HepG2 (cell line): ENCODE measurements around the gene KLF15. TPM values are rescaled to one million over a fixed set of nuclear protein-coding genes. Genes with fewer than 3 reads are reported as not detected.
A peak's percentile ranks its signal among the peaks of the same experiment; 100 is the strongest.

Experiments used
- DMTF1 ChIP-seq: sonication (generic); formaldehyde crosslinking; IDR thresholded peaks from 2 replicates; pipeline ENCODE4 v1.4.0; 2020; ENCODE audit warnings: mild to moderate bottlenecking, missing genetic modification reagents
- HDAC6 ChIP-seq: fragments of 200-600 bp; sonication (generic); IDR thresholded peaks from 2 replicates; pipeline ENCODE4 v1.7.0; 2017; ENCODE audit warnings: mild to moderate bottlenecking, antibody characterized with exemption, low read length, low read depth
- HMG20B ChIP-seq: conservative IDR thresholded peaks from 2 replicates; pipeline ENCODE4 v1.6.1; 2016; ENCODE audit warnings: missing genetic modification reagents, missing compliant biosample characterization
- HMGA1 ChIP-seq: sonication (generic); formaldehyde crosslinking; conservative IDR thresholded peaks from 2 replicates; pipeline ENCODE4 v1.4.0; 2020; ENCODE audit warnings: missing genetic modification reagents
- ISX ChIP-seq: sonication (generic); formaldehyde crosslinking; conservative IDR thresholded peaks from 2 replicates; pipeline ENCODE4 v1.5.0; 2020; ENCODE audit warnings: missing genetic modification reagents
- LRRFIP1 ChIP-seq: sonication (generic); formaldehyde crosslinking; conservative IDR thresholded peaks from 2 replicates; pipeline ENCODE4 v1.4.0; 2020; ENCODE audit warnings: missing genetic modification reagents
- PLRG1 ChIP-seq: fragments of 450-650 bp; conservative IDR thresholded peaks from 2 replicates; pipeline ENCODE4 v1.6.1; 2016
- SIN3A ChIP-seq: IDR thresholded peaks from 2 replicates; pipeline ENCODE4 v1.6.1; 2011; ENCODE audit warnings: low read depth, mild to moderate bottlenecking, control low read depth, low read length, borderline replicate concordance
- SOX6 ChIP-seq, 2 experiments: fragments of 450-650 bp in 1 of 2; sonication (generic) in 1 of 2; formaldehyde crosslinking in 1 of 2; IDR thresholded peaks; 2 replicates each; pipeline versions ENCODE4 v1.4.0 to v1.6.1; 2017 to 2020; ENCODE audit warnings: antibody characterized with exemption in 1 of 2, mild to moderate bottlenecking in 1 of 2, missing genetic modification reagents in 1 of 2
- TEF ChIP-seq: sonication (generic); formaldehyde crosslinking; IDR thresholded peaks from 2 replicates; pipeline ENCODE4 v1.5.0; 2020; ENCODE audit warnings: missing genetic modification reagents
- USF2 ChIP-seq, 2 experiments: sonication (generic) in 1 of 2; formaldehyde crosslinking in 1 of 2; IDR thresholded peaks; 2 replicates each; pipeline versions ENCODE4 v1.5.1 to v1.6.1; 2011 to 2020; ENCODE audit warnings: borderline replicate concordance in 1 of 2, low read depth in 1 of 2, low read length in 1 of 2, mild to moderate bottlenecking in 1 of 2, missing genetic modification reagents in 1 of 2, moderate library complexity in 1 of 2
- YY1 ChIP-seq: IDR thresholded peaks from 2 replicates; pipeline ENCODE4 v1.6.1; 2011; ENCODE audit warnings: low read length, low read depth, moderate library complexity, mild to moderate bottlenecking; ENCODE audit not compliant: insufficient read depth, insufficient replicate concordance
- ZFX ChIP-seq: sonication (generic); formaldehyde crosslinking; IDR thresholded peaks from 2 replicates; pipeline ENCODE4 v1.4.0; 2020; ENCODE audit warnings: mild to moderate bottlenecking, low read depth, missing genetic modification reagents, moderate library complexity
- ZNF225 ChIP-seq: sonication (generic); formaldehyde crosslinking; IDR thresholded peaks from 2 replicates; pipeline ENCODE4 v1.4.0; 2020; ENCODE audit warnings: mild to moderate bottlenecking, missing genetic modification reagents
- ZNF557 ChIP-seq: sonication (generic); formaldehyde crosslinking; IDR thresholded peaks from 2 replicates; pipeline ENCODE4 v1.4.0; 2020; ENCODE audit warnings: missing genetic modification reagents
- polyA plus RNA-seq, 8 experiments: library from polyadenylated mRNA; depleted of rRNA in 3 of 8; stranded (reverse) in 7 of 8; unstranded in 1 of 8; fragments of >200 nt; fragmentation: Illumina TruSeq in 4 of 8; extraction: Trizol in 4 of 8; gene quantifications; 2 replicates each; pipeline versions ENCODE4 v1.2.1 to v1.2.3, GENCODE V29; 2011 to 2016; ENCODE audit warnings: low read depth in 4 of 8, missing spikeins in 1 of 8, mixed read lengths in 1 of 8; ENCODE audit not compliant: insufficient read depth in 1 of 8
- total RNA-seq, 5 experiments: library from RNA; depleted of rRNA; stranded (reverse); fragments of >200 nt; fragmentation: Illumina TruSeq; extraction: Trizol; gene quantifications; 2 replicates each; pipeline ENCODE4 v1.2.3, GENCODE V29; 2016; ENCODE audit warnings: low read depth in 1 of 5
- TF ChIP-seq, protein P1 (sequence below): sonication (generic); formaldehyde crosslinking; IDR thresholded peaks from 2 replicates; pipeline ENCODE4 v1.5.0; 2020; ENCODE audit warnings: mild to moderate bottlenecking, missing genetic modification reagents
- TF ChIP-seq, protein P2 (sequence below): sonication (generic); formaldehyde crosslinking; IDR thresholded peaks from 2 replicates; pipeline ENCODE4 v1.5.1; 2020; ENCODE audit warnings: mild to moderate bottlenecking, moderate library complexity, missing genetic modification reagents

The KLF15 gene
- total and polyA plus RNA-seq, 2 of the 13 experiments (the other 11 are each of a cell fraction or from before 2014, with no cell fraction given), result 7.1 to 7.8 TPM

- TF ChIP-seq SIN3A (peak; percentile 58; the same call in 1 of the 2 replicates), TEF (CRISPR knock-in tag) (no peak), SOX6 (IDR thresholded peaks at IDR 0.05) (no peak), SOX6 (CRISPR knock-in tag; IDR thresholded peaks at IDR 0.05) (no peak), HMGA1 (CRISPR knock-in tag) (no peak), PLRG1 (no peak), ZNF225 (0 out of 2 replicates have a peak, but pooled peaks have one; percentile 29), LRRFIP1 (no peak), HDAC6 (no peak), ISX (CRISPR knock-in tag) (no peak), ZNF557 (CRISPR knock-in tag) (no peak), USF2 (IDR thresholded peaks at IDR 0.05; ENCODE audit: low read depth, low read length) (peak; percentile 68), USF2 (CRISPR knock-in tag; IDR thresholded peaks at IDR 0.05; ENCODE audit: borderline replicate concordance) (no peak; the same call in 1 of the 2 replicates), HMG20B (CRISPR knock-in tag) (no peak), YY1 (no peak), ZFX (CRISPR knock-in tag) (0 out of 2 replicates have a peak, but pooled peaks have one; percentile 7), DMTF1 (CRISPR knock-in tag) (no peak)
- TF ChIP-seq, protein P1, sequence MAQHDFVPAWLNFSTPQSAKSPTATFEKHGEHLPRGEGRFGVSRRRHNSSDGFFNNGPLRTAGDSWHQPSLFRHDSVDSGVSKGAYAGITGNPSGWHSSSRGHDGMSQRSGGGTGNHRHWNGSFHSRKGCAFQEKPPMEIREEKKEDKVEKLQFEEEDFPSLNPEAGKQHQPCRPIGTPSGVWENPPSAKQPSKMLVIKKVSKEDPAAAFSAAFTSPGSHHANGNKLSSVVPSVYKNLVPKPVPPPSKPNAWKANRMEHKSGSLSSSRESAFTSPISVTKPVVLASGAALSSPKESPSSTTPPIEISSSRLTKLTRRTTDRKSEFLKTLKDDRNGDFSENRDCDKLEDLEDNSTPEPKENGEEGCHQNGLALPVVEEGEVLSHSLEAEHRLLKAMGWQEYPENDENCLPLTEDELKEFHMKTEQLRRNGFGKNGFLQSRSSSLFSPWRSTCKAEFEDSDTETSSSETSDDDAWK (CRISPR knock-in tag), result no peak
- TF ChIP-seq, protein P2, sequence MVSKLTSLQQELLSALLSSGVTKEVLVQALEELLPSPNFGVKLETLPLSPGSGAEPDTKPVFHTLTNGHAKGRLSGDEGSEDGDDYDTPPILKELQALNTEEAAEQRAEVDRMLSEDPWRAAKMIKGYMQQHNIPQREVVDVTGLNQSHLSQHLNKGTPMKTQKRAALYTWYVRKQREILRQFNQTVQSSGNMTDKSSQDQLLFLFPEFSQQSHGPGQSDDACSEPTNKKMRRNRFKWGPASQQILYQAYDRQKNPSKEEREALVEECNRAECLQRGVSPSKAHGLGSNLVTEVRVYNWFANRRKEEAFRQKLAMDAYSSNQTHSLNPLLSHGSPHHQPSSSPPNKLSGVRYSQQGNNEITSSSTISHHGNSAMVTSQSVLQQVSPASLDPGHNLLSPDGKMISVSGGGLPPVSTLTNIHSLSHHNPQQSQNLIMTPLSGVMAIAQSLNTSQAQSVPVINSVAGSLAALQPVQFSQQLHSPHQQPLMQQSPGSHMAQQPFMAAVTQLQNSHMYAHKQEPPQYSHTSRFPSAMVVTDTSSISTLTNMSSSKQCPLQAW (CRISPR knock-in tag), result peak; percentile 37; the same call in 1 of the 2 replicates
These were observed at the start of gene KLF15 (continued) for GRCh38 chr3:126357295-126358037.
